HEK293 (cell line): Measurements from ENCODE around the gene ZNF519.
A peak's percentile ranks its signal among the peaks of the same experiment; 100 is the strongest.

Experiments
- CTCF ChIA-PET: fragments of 350-600 bp; formaldehyde crosslinking; extraction: SDS; loops from one replicate; lab custom pipeline; 2021; ENCODE audit warnings: antibody characterized with exemption; lab: Yijun Ruan, JAX
- POLR2A ChIA-PET: fragments of 300-600 bp; formaldehyde crosslinking; extraction: SDS; loops from one replicate; lab custom pipeline; 2020; ENCODE audit warnings: antibody characterized with exemption, inconsistent platforms; lab: Yijun Ruan, JAX
- H3K27ac ChIP-seq: fragments of 200-500 bp; sonication (Bioruptor generic); 2 replicates; pipeline ENCODE4 v1.5.1; 2014; ENCODE audit warnings: low read depth, low read length, control low read depth, inconsistent platforms; ENCODE audit errors: extremely low read depth
- H3K36me3 ChIP-seq, 2 experiments: fragments of 200-500 bp in 1 of 2; sonication (Bioruptor generic) in 1 of 2; 1 replicate in 1 of 2; 2 replicates in 1 of 2; pipeline ENCODE4 v1.5.1; 2014 to 2017; ENCODE audit warnings: inconsistent platforms in 2 of 2, low read length in 2 of 2; ENCODE audit not compliant: control insufficient read depth in 2 of 2, insufficient read depth in 1 of 2
- H3K4me1 ChIP-seq: fragments of 200-500 bp; sonication (Bioruptor generic); 2 replicates; pipeline ENCODE4 v1.5.1; 2014; ENCODE audit warnings: mild to moderate bottlenecking, low read length, inconsistent platforms; ENCODE audit not compliant: control insufficient read depth, insufficient read depth
- H3K4me3 ChIP-seq: 2 replicates; pipeline ENCODE4 v1.5.1; 2011; ENCODE audit warnings: low read depth, mild to moderate bottlenecking, control low read depth, low read length, moderate library complexity
- H3K9me3 ChIP-seq: fragments of 200-500 bp; sonication (Bioruptor generic); 2 replicates; pipeline ENCODE4 v1.5.1; 2014; ENCODE audit warnings: low read depth, low read length, inconsistent platforms; ENCODE audit not compliant: control insufficient read depth, insufficient read depth
- MYNN ChIP-seq: fragments of 450-650 bp; formaldehyde crosslinking; IDR thresholded peaks from 2 replicates; pipeline ENCODE4 v1.5.1; 2016; ENCODE audit warnings: missing biosample characterization, missing genetic modification characterization, borderline replicate concordance
- SETDB1 ChIP-seq: IDR thresholded peaks from one replicate; pipeline ENCODE4 v1.6.1; 2017; ENCODE audit warnings: mild to moderate bottlenecking, low read length, moderate library complexity, mixed read lengths; ENCODE audit not compliant: insufficient read length
- SP3 ChIP-seq: fragments of 450-650 bp; formaldehyde crosslinking; IDR thresholded peaks from 2 replicates; pipeline ENCODE4 v1.5.1; 2016; ENCODE audit warnings: missing biosample characterization, missing genetic modification characterization
- ZNF175 ChIP-seq: fragments of 450-650 bp; formaldehyde crosslinking; IDR thresholded peaks from 2 replicates; pipeline ENCODE4 v1.5.1; 2016; ENCODE audit warnings: missing biosample characterization, missing genetic modification characterization
- ZNF19 ChIP-seq: fragments of 450-650 bp; formaldehyde crosslinking; IDR thresholded peaks from 2 replicates; pipeline ENCODE4; 2016; ENCODE audit warnings: missing biosample characterization, missing genetic modification characterization, low read depth
- ZNF23 ChIP-seq: fragments of 450-650 bp; formaldehyde crosslinking; IDR thresholded peaks from 2 replicates; pipeline ENCODE4 v1.5.1; 2016; ENCODE audit warnings: missing biosample characterization, missing genetic modification characterization, borderline replicate concordance
- ZNF274 ChIP-seq, 2 experiments: fragments of 200-500 bp in 1 of 2; fragments of 450-650 bp in 1 of 2; sonication (Bioruptor generic) in 1 of 2; formaldehyde crosslinking in 1 of 2; IDR thresholded peaks; 2 replicates each; pipeline versions ENCODE4 v1.5.1 to v1.6.1; 2014 to 2016; ENCODE audit warnings: borderline replicate concordance in 1 of 2, inconsistent platforms in 1 of 2, low read length in 1 of 2, missing biosample characterization in 1 of 2, missing genetic modification characterization in 1 of 2
- ZNF302 ChIP-seq: fragments of 450-650 bp; formaldehyde crosslinking; IDR thresholded peaks from 2 replicates; pipeline ENCODE4 v1.5.1; 2016; ENCODE audit warnings: missing biosample characterization, missing genetic modification characterization, low read depth
- ZNF341 ChIP-seq: fragments of 450-650 bp; formaldehyde crosslinking; IDR thresholded peaks from 2 replicates; pipeline ENCODE4; 2016; ENCODE audit warnings: low read depth, missing biosample characterization, missing genetic modification characterization
- ZNF404 ChIP-seq: fragments of 450-650 bp; formaldehyde crosslinking; IDR thresholded peaks from 2 replicates; pipeline ENCODE4 v1.5.1; 2017; ENCODE audit warnings: missing biosample characterization, missing genetic modification characterization
- ZNF529 ChIP-seq: fragments of 450-650 bp; formaldehyde crosslinking; IDR thresholded peaks from 2 replicates; pipeline ENCODE4 v1.5.1; 2017; ENCODE audit warnings: missing genetic modification characterization, missing biosample characterization; ENCODE audit not compliant: insufficient replicate concordance
- ZNF624 ChIP-seq: fragments of 450-650 bp; formaldehyde crosslinking; IDR thresholded peaks from 2 replicates; pipeline ENCODE4 v1.5.1; 2017; ENCODE audit warnings: missing biosample characterization, missing genetic modification characterization
- TF ChIP-seq, protein P1 (sequence below): fragments of 450-650 bp; formaldehyde crosslinking; IDR thresholded peaks from 2 replicates; pipeline ENCODE4 v1.5.1; 2016; ENCODE audit warnings: missing biosample characterization, missing genetic modification characterization
- TF ChIP-seq, protein P2 (sequence below): fragments of 450-650 bp; formaldehyde crosslinking; IDR thresholded peaks from 2 replicates; pipeline ENCODE4 v1.5.1; 2016; ENCODE audit warnings: missing biosample characterization, missing genetic modification characterization
- TF ChIP-seq, protein P3 (sequence below): fragments of 450-650 bp; formaldehyde crosslinking; conservative IDR thresholded peaks from 2 replicates; pipeline ENCODE4 v1.5.1; 2016; ENCODE audit warnings: low read depth, missing biosample characterization, missing genetic modification characterization
- TF ChIP-seq, protein P4 (sequence below): fragments of 450-650 bp; formaldehyde crosslinking; IDR thresholded peaks from 2 replicates; pipeline ENCODE4 v1.5.1; 2016; ENCODE audit warnings: missing biosample characterization, missing genetic modification characterization

Gene ZNF519

DNA sequence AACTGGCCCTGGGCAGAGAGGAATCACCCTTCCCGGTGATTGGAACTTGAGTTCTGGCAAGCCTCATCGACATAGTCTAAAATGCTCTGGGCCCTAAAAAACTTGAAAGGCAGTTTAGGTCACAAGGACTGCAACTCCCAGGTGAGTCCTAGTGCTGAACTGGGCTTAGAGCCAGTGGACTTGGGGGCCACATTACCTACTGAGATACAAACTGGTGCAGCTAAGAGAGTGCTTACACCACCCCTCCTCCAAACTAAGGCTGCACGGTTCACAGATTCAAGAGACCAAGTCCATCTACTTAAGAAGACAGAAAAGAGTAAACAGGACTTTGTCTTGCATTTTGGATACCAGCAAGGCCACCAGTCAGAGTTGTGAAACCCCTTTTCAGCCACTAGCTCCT, 25.3 kb downstream of the ZNF519 start (continued):
- TF ChIP-seq SP3 (tag by site-specific recombination) (no peak), MYNN (tag by site-specific recombination) (no peak)
- TF ChIP-seq, protein P1, sequence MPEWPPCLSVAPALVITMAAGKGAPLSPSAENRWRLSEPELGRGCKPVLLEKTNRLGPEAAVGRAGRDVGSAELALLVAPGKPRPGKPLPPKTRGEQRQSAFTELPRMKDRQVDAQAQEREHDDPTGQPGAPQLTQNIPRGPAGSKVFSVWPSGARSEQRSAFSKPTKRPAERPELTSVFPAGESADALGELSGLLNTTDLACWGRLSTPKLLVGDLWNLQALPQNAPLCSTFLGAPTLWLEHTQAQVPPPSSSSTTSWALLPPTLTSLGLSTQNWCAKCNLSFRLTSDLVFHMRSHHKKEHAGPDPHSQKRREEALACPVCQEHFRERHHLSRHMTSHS (tag by site-specific recombination) = no peak

- Histone ChIP-seq H3K9me3 (peaks cover 7% of the 10 kb centered on the region), H3K4me1 (no peaks in the 10 kb centered on the region), H3K4me3 (no peak overlapping the region), H3K27ac (no peak overlapping the region), H3K36me3 (peaks cover 0 to 16% of the 10 kb centered on the region in 2 experiments)
- CTCF ChIA-PET = interaction anchor here (1.2 to 1.4 kb wide), 3 partner anchors 18 to 292 kb away, joined by 4 read pairs; no protein-coding TSS in a partner anchor
- TF ChIP-seq ZNF175 (tag by site-specific recombination) (no peak), ZNF341 (tag by site-specific recombination) (no peak), SETDB1 (peak; percentile 85), ZNF19 (no peak), ZNF624 (no peak), ZNF302 (tag by site-specific recombination) (no peak), ZNF274 (IDR thresholded peaks at IDR 0.05; ENCODE audit: low read length) (peak; percentile 33; the same call in 1 of the 2 replicates), ZNF274 (tag by site-specific recombination; IDR thresholded peaks at IDR 0.05; ENCODE audit: borderline replicate concordance) (no peak; the same call in 1 of the 2 replicates), ZNF529 (tag by site-specific recombination) (no peak), ZNF23 (no peak), ZNF404 (tag by site-specific recombination) (no peak)
- TF ChIP-seq, protein P2, sequence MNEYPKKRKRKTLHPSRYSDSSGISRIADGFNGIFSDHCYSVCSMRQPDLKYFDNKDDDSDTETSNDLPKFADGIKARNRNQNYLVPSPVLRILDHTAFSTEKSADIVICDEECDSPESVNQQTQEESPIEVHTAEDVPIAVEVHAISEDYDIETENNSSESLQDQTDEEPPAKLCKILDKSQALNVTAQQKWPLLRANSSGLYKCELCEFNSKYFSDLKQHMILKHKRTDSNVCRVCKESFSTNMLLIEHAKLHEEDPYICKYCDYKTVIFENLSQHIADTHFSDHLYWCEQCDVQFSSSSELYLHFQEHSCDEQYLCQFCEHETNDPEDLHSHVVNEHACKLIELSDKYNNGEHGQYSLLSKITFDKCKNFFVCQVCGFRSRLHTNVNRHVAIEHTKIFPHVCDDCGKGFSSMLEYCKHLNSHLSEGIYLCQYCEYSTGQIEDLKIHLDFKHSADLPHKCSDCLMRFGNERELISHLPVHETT (tag by site-specific recombination) = no peak
- TF ChIP-seq, protein P3, sequence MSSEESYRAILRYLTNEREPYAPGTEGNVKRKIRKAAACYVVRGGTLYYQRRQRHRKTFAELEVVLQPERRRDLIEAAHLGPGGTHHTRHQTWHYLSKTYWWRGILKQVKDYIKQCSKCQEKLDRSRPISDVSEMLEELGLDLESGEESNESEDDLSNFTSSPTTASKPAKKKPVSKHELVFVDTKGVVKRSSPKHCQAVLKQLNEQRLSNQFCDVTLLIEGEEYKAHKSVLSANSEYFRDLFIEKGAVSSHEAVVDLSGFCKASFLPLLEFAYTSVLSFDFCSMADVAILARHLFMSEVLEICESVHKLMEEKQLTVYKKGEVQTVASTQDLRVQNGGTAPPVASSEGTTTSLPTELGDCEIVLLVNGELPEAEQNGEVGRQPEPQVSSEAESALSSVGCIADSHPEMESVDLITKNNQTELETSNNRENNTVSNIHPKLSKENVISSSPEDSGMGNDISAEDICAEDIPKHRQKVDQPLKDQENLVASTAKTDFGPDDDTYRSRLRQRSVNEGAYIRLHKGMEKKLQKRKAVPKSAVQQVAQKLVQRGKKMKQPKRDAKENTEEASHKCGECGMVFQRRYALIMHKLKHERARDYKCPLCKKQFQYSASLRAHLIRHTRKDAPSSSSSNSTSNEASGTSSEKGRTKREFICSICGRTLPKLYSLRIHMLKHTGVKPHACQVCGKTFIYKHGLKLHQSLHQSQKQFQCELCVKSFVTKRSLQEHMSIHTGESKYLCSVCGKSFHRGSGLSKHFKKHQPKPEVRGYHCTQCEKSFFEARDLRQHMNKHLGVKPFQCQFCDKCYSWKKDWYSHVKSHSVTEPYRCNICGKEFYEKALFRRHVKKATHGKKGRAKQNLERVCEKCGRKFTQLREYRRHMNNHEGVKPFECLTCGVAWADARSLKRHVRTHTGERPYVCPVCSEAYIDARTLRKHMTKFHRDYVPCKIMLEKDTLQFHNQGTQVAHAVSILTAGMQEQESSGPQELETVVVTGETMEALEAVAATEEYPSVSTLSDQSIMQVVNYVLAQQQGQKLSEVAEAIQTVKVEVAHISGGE = no peak
- TF ChIP-seq, protein P4, sequence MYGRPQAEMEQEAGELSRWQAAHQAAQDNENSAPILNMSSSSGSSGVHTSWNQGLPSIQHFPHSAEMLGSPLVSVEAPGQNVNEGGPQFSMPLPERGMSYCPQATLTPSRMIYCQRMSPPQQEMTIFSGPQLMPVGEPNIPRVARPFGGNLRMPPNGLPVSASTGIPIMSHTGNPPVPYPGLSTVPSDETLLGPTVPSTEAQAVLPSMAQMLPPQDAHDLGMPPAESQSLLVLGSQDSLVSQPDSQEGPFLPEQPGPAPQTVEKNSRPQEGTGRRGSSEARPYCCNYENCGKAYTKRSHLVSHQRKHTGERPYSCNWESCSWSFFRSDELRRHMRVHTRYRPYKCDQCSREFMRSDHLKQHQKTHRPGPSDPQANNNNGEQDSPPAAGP = no peak
- POLR2A ChIA-PET = no interaction called here
Observed at GRCh38 chr18:14104906-14105748, 27.1 kb downstream of the ZNF519 start.
